LNCaP clone FGC (cell line): ENCODE results near the gene TXN.

Experiments used
- DNase-seq: peaks from one replicate; pipeline ENCODE4 v3.0.0-alpha.2; 2011; ENCODE audit warnings: low read depth
- H3K4me3 ChIP-seq: 2 replicates; pipeline ENCODE4 v1.5.1; 2011; ENCODE audit warnings: mild to moderate bottlenecking, low read depth, low read length, control low read depth
- TF ChIP-seq, protein P1 (sequence below): IDR thresholded peaks from 2 replicates; pipeline ENCODE4 v1.5.1; 2012; ENCODE audit warnings: mild to moderate bottlenecking; ENCODE audit not compliant: control insufficient read depth, insufficient read depth; ENCODE audit errors: extremely low read depth

Gene TXN

DNA sequence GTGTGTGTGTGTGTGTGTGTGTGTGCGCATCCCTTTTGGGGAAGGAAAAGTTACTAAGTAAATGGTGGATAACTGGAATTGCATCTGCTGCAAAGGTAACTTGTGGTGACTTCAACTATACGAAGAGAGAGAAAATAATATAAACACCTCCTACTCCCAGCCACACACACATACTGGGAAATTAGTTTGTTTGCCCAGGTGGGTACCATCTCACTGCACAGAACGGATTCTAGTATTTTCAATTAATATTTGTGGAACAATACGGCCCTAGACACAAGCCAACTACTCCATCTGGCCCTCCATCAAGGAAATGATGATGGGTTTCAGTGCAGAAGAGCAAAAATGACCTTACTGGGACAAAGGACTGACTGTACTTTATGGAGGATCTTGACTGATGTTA, 32.2 kb upstream of the TXN start:
- TF ChIP-seq, protein P1, sequence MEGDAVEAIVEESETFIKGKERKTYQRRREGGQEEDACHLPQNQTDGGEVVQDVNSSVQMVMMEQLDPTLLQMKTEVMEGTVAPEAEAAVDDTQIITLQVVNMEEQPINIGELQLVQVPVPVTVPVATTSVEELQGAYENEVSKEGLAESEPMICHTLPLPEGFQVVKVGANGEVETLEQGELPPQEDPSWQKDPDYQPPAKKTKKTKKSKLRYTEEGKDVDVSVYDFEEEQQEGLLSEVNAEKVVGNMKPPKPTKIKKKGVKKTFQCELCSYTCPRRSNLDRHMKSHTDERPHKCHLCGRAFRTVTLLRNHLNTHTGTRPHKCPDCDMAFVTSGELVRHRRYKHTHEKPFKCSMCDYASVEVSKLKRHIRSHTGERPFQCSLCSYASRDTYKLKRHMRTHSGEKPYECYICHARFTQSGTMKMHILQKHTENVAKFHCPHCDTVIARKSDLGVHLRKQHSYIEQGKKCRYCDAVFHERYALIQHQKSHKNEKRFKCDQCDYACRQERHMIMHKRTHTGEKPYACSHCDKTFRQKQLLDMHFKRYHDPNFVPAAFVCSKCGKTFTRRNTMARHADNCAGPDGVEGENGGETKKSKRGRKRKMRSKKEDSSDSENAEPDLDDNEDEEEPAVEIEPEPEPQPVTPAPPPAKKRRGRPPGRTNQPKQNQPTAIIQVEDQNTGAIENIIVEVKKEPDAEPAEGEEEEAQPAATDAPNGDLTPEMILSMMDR = no peak
- DNase-seq = no peak

DNA sequence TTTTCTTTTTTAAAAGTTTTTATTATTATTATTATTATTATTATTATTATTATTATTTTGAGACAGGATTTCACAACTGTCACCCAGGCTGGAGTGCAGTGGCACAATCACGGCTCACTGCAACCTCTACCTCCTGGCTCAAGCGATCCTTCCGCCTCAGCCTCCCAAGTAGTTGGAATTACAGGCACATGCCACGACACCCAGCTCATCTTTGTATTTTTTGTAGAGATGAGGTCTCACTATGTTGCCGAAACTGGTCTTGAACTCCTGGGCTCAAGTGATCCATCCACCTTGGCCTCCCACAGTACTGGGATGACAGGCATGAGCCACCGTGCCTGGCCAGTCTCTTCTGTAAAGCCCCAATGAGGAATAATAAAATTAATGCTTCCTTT, 31.0 kb upstream of the TXN start:
- no peak overlapping the region for H3K4me3 ChIP-seq
- TF ChIP-seq, protein P1 = no peak
- no peak for DNase-seq

More for the DNA sequence above, 32.2 kb upstream of the TXN start:
- no peak overlapping the region for H3K4me3 ChIP-seq

DNA sequence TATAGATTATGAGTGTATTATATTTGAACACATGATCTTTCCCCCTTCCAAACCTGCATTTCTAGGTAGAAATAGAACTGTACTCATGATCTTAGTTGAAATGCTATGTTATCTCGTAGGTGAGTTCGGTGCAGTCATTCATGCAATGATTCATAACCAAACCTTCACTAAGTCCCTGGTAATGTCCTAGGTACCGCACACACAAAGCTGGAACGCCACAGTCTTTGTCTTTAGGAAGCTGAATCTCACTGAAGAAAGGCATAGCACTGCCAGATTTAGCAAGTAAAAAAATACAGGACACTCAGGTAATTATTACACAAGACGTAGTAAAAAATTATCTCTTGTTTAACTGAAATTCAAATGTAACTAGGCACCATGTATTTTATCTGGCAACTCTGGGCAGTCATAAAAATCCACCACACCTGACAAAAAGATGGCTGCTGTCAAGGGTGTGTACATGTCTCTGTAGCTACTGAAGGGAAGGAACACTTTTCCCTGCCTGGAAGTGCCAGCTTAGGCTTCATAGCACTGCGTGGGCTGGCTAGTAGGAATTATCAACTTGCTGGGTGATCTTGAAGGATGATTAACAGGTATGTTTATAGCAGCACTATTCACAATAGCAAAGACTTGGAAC, 28.0 kb upstream of the TXN start:
- DNase-seq = no peak
- TF ChIP-seq, protein P1 = no peak
- H3K4me3 ChIP-seq = no peak overlapping the region

DNA sequence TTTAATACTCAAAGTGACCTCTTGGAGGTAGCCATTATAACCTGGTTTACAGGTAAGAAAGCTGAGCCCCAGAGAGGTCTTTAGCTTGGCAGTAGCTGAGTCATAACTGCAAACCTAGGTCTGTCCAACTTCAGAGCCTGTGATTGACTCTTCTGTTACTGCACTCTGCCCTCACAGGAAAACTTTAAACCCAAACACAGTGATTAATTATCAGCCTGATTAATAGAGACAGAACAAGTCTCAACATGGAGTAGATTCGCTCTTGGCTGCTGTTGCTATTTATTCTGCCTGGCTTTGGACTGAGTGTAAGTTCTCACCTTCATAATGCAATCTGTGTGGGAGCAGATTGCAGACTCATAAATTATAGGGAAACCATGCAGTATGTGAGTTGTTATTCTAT, 27.4 kb upstream of the TXN start:
- TF ChIP-seq, protein P1 = no peak
- DNase-seq = no peak
- H3K4me3 ChIP-seq = no peak overlapping the region

DNA sequence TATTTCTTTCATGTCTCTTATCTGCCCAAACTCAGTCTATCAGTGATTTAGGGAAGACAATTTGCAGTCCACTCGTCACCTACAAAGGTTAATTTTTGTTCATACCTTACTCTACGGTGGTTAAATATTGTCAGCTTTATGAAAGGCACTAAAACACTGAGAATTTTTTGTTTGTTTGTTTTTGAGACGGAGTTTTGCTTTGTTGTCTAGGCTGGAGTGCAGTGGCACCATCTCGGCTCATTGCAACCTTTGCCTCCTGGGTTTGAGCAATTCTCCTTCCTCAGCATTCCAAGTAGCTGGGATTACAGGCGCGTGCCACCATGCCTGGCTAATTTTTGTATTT, 26.4 kb upstream of the TXN start:
- no peak overlapping the region for H3K4me3 ChIP-seq
- no peak for DNase-seq
- TF ChIP-seq, protein P1 = no peak

DNA sequence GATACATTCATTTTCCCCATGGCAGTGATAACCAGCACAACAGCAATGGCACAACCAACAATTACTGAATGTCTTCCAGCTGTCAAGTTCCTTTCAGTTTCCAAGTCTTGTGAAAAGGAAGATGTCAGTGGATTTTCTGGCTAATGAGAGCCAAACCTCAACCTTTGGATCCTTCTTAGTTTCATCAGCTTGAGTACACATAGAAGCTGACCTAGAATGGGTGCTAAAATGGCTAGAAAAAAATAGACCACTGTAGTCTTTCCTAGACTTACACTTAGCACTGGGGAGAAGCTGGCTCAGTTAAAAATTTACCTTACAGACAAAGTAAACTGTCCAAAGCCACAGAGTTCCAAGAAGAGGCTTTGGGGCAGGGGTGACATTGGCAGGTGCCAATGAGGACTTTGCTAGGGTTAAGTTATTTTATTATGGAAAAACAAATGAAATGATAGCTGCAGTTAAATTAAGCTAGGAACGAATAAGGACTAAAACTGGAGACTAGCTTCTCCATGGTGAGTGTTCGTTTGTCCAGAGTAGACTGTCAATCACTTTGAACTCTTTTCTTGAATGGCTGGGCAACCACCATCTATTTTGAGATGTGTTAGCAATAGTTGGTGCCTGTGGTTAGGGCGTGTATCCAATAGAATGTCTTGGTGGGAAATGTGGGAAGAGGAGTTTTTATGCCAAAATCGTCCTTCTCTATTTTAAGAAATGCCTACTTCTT, 25.9 kb upstream of the TXN start:
- TF ChIP-seq, protein P1 = no peak
- H3K4me3 ChIP-seq = no peak overlapping the region
- DNase-seq = no peak
